CD14-positive monocyte (primary cell): ENCODE measurements around the gene WNT16. TPM values are rescaled to one million over a fixed set of nuclear protein-coding genes. Genes with fewer than 3 reads are reported as not detected.

ENCODE experiments used
- DNase-seq, 3 donors: peaks; one replicate each; pipeline ENCODE4 v3.0.0-alpha.2; 2011 to 2022
- H2AFZ ChIP-seq: 2 replicates; pipeline ENCODE4 v1.6.0; 2012; ENCODE audit warnings: mild to moderate bottlenecking, low read depth, low read length, inconsistent platforms; ENCODE audit not compliant: insufficient read depth, poor library complexity, severe bottlenecking
- H3K27ac ChIP-seq, 2 donors: 1 replicate in 1 of 2; 2 replicates in 1 of 2; pipeline ENCODE4 v1.5.1; 2012 to 2013; ENCODE audit warnings: low read length in 2 of 2, control low read depth in 1 of 2, inconsistent platforms in 1 of 2, low read depth in 1 of 2, mild to moderate bottlenecking in 1 of 2
- H3K27me3 ChIP-seq, 2 donors: one replicate each; pipeline versions ENCODE4 v1.6.0 to v1.6.1; 2011 to 2013; ENCODE audit warnings: low read length in 2 of 2; ENCODE audit not compliant: control insufficient read depth in 2 of 2, insufficient read depth in 2 of 2
- H3K36me3 ChIP-seq, 2 donors: replicated peaks in 1 of 2; 1 replicate in 1 of 2; 2 replicates in 1 of 2; pipeline versions ENCODE4 v1.5.1 to v1.6.1; 2012 to 2013; ENCODE audit warnings: low read length in 2 of 2, control low read depth in 1 of 2, inconsistent platforms in 1 of 2, mild to moderate bottlenecking in 1 of 2; ENCODE audit not compliant: insufficient read depth in 2 of 2, control insufficient read depth in 1 of 2
- H3K4me1 ChIP-seq, 2 donors: 1 replicate in 1 of 2; 2 replicates in 1 of 2; pipeline versions ENCODE4 v1.5.1 to v1.6.1; 2012 to 2013; ENCODE audit warnings: low read length in 2 of 2, control low read depth in 1 of 2, inconsistent platforms in 1 of 2, mild to moderate bottlenecking in 1 of 2, moderate library complexity in 1 of 2; ENCODE audit not compliant: insufficient read depth in 2 of 2, control insufficient read depth in 1 of 2
- H3K4me2 ChIP-seq: replicated peaks from 2 replicates; pipeline ENCODE3; 2012; ENCODE audit warnings: low read length, moderate library complexity, mild to moderate bottlenecking; ENCODE audit not compliant: poor library complexity, severe bottlenecking; ENCODE audit errors: extremely low read depth
- H3K4me3 ChIP-seq, 3 experiments: fragments of 200-600 bp in 1 of 3; sonication (generic) in 1 of 3; replicated peaks in 1 of 3; 1 replicate in 2 of 3; 2 replicates in 1 of 3; pipeline ENCODE4 v1.5.1; 2011 to 2013; ENCODE audit warnings: low read length in 3 of 3, mild to moderate bottlenecking in 3 of 3, control low read depth in 2 of 3, low read depth in 2 of 3, inconsistent platforms in 1 of 3, moderate library complexity in 1 of 3
- H3K79me2 ChIP-seq: 2 replicates; pipeline ENCODE4 v1.6.0; 2012; ENCODE audit warnings: mild to moderate bottlenecking, control low read depth, inconsistent platforms, low read length, moderate library complexity; ENCODE audit not compliant: insufficient read depth
- H3K9ac ChIP-seq: 2 replicates; pipeline ENCODE4 v1.6.0; 2017; ENCODE audit warnings: low read length, mild to moderate bottlenecking; ENCODE audit not compliant: insufficient read depth, poor library complexity, severe bottlenecking
- H3K9me3 ChIP-seq, 2 donors: replicated peaks in 1 of 2; 1 replicate in 1 of 2; 2 replicates in 1 of 2; pipeline versions ENCODE4 v1.5.1 to v1.6.1; 2012 to 2013; ENCODE audit warnings: low read length in 2 of 2, control low read depth in 1 of 2; ENCODE audit not compliant: control insufficient read depth in 1 of 2, insufficient read depth in 1 of 2
- H4K20me1 ChIP-seq: 2 replicates; pipeline ENCODE4 v1.6.0; 2012; ENCODE audit warnings: mild to moderate bottlenecking, low read length, control low read depth, moderate library complexity; ENCODE audit not compliant: insufficient read depth
- H3K27ac Mint-ChIP-seq, 7 donors: one replicate each; pipeline ENCODE4 v1.8.0; 2020; ENCODE audit warnings: mild to moderate bottlenecking in 7 of 7, mixed read lengths in 7 of 7, moderate library complexity in 6 of 7, inconsistent platforms in 2 of 7
- H3K27me3 Mint-ChIP-seq, 3 donors: one replicate each; pipeline ENCODE4 v1.8.0; 2021 to 2022; ENCODE audit warnings: low read depth in 3 of 3, mild to moderate bottlenecking in 3 of 3, mixed read lengths in 3 of 3, moderate library complexity in 3 of 3, inconsistent platforms in 1 of 3
- H3K36me3 Mint-ChIP-seq, 2 donors: one replicate each; pipeline ENCODE4 v1.8.0; 2020; ENCODE audit warnings: mixed read lengths in 2 of 2, inconsistent platforms in 1 of 2, mild to moderate bottlenecking in 1 of 2
- H3K4me1 Mint-ChIP-seq: one replicate; pipeline ENCODE4 v1.8.0; 2020; ENCODE audit warnings: mild to moderate bottlenecking, mixed read lengths
- H3K4me3 Mint-ChIP-seq, 2 donors: one replicate each; pipeline ENCODE4 v1.8.0; 2020; ENCODE audit warnings: mild to moderate bottlenecking in 2 of 2, mixed read lengths in 2 of 2, moderate library complexity in 1 of 2
- H3K9me3 Mint-ChIP-seq, 7 donors: one replicate each; pipeline ENCODE4 v1.8.0; 2020 to 2022; ENCODE audit warnings: mixed read lengths in 7 of 7, mild to moderate bottlenecking in 6 of 7, moderate library complexity in 6 of 7, inconsistent platforms in 2 of 7
- CTCF ChIP-seq: fragments of 200-600 bp; IDR thresholded peaks from one replicate; pipeline ENCODE4 v1.8.0; 2022; ENCODE audit warnings: antibody characterized with exemption, mild to moderate bottlenecking
- WGBS: methylation state at CpG from one replicate; pipeline ENCODE4 v1.1.5; 2013; ENCODE audit warnings: missing lambda C conversion rate; ENCODE audit not compliant: insufficient coverage; 5-methylcytosine and 5-hydroxymethylcytosine counted together
- intact Hi-C, 2 donors: fragments of 100-400 bp; cut with micrococcal nuclease; formaldehyde crosslinking; loops; one replicate each; pipeline versions ENCODE4 v1.15.0 to v1.15.1; 2023
- polyA plus RNA-seq, 3 donors: library from polyadenylated mRNA; depleted of rRNA in 1 of 3; unstranded in 2 of 3; stranded (reverse) in 1 of 3; fragments of 300-500 nt in 2 of 3; fragments of >200 nt in 1 of 3; fragmentation: Illumina TruSeq in 2 of 3; gene quantifications; 1 replicate in 2 of 3; 2 replicates in 1 of 3; pipeline ENCODE4 v1.2.3, GENCODE V29; 2012 to 2021

WNT16 gene
- polyA plus RNA-seq, 3 donors = 0.05 TPM; not detected in 2

DNA sequence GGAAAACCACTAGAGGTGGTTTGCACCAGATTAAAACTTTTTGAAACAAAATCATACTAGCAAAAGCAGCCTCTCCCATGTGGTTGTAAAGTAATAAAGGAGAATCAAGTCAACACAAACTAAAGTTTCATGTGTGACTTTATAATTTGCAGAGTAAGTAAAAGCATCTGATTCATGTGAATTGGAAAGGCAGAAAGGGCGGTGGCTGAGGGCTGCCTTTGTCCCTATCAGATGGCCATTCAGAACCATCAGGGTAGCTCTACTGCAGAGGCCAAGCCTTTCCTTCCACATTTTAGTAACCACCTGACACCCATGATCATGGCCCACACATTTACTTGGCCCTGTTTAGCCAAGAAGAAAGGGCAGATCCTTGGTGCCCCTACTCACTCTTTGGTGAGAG, 15.7 kb downstream of the WNT16 start:
- no peak for DNase-seq
- no CpG with 5 or more reads among the region's 1 CpG for WGBS
- Mint-ChIP-seq H3K36me3 (peaks cover 5 to 18% of the 10 kb centered on the region in 2 donors), H3K27me3 (no peaks in the 10 kb centered on the region), H3K9me3 (no peaks in the 10 kb centered on the region), H3K4me1 (no peaks in the 10 kb centered on the region), H3K4me3 (no peak overlapping the region), H3K27ac (peak overlapping the region in 1 of 7 donors; percentile 41)
- Histone ChIP-seq H3K27me3 (no peaks in the 10 kb centered on the region), H4K20me1 (no peaks in the 10 kb centered on the region), H3K4me2 (no peak overlapping the region), H3K4me3 (no peak overlapping the region), H3K79me2 (no peaks in the 10 kb centered on the region), H3K9me3 (no peaks in the 10 kb centered on the region), H2AFZ (no peak overlapping the region), H3K9ac (no peak overlapping the region), H3K27ac (no peak overlapping the region), H3K36me3 (no peaks in the 10 kb centered on the region), H3K4me1 (no peaks in the 10 kb centered on the region)
- no peak for TF ChIP-seq CTCF
- intact Hi-C loops = no loop called here

DNA sequence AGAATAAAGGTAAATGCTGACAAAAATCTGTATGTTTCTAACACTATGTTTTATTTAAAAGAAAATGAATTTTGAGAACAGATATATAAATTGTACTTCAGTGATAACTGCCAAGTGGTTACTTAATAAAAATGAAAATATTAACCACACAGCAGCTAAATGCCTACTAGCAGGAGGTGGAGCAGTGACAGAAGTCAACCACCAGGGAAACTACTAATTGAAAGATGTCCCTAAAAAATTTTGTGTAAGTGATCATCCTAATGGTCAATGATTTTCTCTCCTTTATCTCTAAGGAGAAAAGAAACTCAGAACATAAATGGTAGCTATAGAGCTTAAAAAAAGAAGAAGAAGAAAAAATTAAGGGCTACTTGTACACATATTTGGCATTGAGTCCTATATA, 22.9 kb downstream of the WNT16 start:
- no peak overlapping the region for H3K27ac Mint-ChIP-seq
- Histone ChIP-seq H3K4me3 (no peak overlapping the region), H3K9ac (no peak overlapping the region), H3K4me2 (no peak overlapping the region), H3K4me1 (no peaks in the 10 kb centered on the region), H3K36me3 (peaks cover 0 to 4% of the 10 kb centered on the region in 2 donors), H3K9me3 (no peaks in the 10 kb centered on the region), H3K79me2 (no peaks in the 10 kb centered on the region), H3K27ac (no peak overlapping the region), H3K27me3 (no peaks in the 10 kb centered on the region), H2AFZ (no peak overlapping the region), H4K20me1 (no peaks in the 10 kb centered on the region)
- H3K4me3 Mint-ChIP-seq = no peak overlapping the region
- no peaks in the 10 kb centered on the region for H3K27me3 Mint-ChIP-seq
- intact Hi-C loops = no loop called here
- peaks cover 22 to 24% of the 10 kb centered on the region in 2 donors for H3K36me3 Mint-ChIP-seq
- TF ChIP-seq CTCF = no peak
- no peaks in the 10 kb centered on the region for H3K4me1 Mint-ChIP-seq
- no peak for DNase-seq
- no peaks in the 10 kb centered on the region for H3K9me3 Mint-ChIP-seq
